HG02885 (cell line): Measurements from ENCODE around the gene ODAD2.
A peak's percentile ranks its signal among the peaks of the same experiment; 100 is the strongest.
"Not testable (repeated sequence)": the region's sequence is repeated elsewhere in the genome, so short reads cannot be mapped to it uniquely, and the experiment has no call there.

ENCODE experiments used
- ATAC-seq: cut with Tn5 transposase; IDR thresholded peaks from one replicate; pipeline ENCODE4 v1.9.1; 2021; ENCODE audit warnings: mild to moderate bottlenecking; ENCODE audit not compliant: unreplicated experiment, poor library complexity

ODAD2 gene

DNA sequence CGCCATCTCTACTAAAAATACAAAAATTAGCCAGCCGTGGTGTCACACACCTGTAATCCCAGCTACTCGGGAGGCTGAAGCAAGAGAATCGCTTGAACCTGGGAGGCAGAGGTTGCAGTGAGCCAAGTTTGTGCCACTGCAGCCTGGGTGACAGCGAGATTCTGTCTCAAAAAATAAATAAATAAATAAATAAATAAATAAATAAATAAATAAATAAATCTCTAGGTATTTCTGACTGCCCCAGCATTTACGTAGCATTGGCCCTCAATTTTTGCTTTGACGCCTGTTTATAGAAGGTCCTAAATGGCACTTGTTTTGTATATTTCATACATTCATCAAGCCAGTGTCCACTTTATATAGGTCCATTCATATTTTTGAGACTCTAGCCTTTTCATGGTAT, 28.9 kb downstream of the ODAD2 start:
- ATAC-seq, result not testable (repeated sequence)

DNA sequence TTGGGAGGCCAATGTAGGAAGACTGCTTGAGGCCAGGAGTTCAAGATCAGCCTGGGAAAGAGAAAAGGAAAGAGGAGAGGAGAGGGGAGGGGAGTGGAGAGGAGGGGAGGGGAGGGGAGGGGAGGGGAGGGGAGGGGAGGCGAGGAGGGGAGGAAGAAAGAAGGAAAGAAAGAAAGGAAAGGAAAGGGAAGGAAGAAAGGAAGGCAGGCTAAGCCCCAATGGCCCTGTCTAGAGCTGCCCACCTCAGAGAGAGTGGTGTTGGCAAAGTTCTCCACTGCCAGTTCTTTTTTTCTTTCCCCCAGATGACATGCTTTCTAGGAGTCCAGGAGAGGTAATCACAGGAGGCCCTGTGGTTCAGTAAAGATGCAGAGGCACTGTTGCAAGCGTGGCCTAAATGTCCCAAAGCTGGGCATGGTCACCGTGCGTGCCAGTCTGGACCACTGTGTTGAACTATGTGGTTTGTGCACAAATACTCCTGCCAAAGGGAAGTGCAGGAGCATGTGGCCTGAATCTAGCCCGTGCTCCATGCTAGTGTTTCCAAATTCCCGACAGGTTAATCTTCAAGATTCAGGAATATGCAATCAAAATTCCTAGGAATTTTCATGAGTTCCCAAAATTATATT, 39.7 kb downstream of the ODAD2 start:
- no peak for ATAC-seq

DNA sequence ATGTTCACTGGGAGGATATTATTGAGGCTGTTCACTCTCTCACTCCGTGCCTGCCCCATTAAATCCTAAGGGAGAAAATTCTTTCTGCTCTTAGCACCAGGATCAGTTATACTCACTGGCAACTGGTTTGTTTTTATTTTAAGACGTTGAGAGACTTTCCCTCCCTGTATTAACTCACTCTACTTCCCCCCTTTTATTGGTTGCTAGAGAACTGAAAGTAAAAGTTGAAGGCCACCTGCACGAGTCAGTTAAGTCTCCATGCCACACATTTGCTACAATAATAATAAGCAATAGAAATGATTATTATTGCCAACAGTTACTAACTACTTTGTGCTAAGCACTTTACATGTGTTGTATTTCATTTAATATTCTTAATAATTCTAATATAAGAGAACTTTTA, 40.5 kb downstream of the ODAD2 start:
- ATAC-seq, result peak; percentile 87

GRCh38 chr10:27950242-27950564, 48.7 kb downstream of the ODAD2 start:
- no peak for ATAC-seq

GRCh38 chr10:27949528-27950241, 49.2 kb downstream of the ODAD2 start:
- ATAC-seq, result no peak

DNA sequence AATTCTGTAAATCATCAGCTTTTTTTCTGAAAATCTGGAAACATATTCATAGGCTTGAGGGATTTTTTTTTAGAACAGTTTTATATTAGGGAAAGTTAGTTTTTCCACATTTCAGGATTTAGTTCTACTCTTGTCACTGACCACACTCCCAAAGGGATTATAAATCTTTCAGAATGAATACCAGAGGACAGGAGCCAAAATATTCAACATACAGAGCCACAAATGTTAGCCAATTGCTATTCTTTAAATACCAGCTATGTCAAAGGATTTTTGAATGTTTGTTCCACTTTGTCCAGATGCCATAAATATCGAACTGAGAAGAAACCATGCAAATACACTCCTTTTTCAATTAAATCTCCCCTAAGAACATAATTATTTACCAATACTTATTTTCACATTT, 50.7 kb downstream of the ODAD2 start:
- ATAC-seq, result no peak

- ATAC-seq, result no peak
These were observed 51.3 kb downstream of the ODAD2 start for GRCh38 chr10:27947540-27947939.

DNA sequence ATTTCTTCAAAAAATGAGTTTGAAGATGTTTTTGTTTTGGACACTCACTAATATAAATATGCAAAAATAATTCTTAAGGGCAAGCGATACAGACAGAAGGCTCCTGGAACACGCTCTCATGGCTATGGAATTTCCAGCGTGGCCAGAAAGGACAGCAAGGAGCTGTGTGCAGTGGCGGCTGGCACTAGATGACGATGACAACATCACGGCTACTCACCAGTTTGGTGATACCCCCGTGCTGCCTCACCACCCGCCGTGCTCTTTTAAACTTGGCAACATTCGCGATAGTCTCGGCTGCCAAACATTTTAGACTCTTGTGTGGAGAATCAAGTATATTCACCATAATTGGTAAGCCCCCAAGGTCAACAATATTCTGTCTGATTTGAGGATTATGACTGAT, 54.9 kb downstream of the ODAD2 start:
- no peak for ATAC-seq

- ATAC-seq, result no peak
These were observed 84.0 kb downstream of the ODAD2 start for GRCh38 chr10:27914888-27915287.

- no peak for ATAC-seq
These were observed 86.6 kb downstream of the ODAD2 start for GRCh38 chr10:27912231-27912630.

DNA sequence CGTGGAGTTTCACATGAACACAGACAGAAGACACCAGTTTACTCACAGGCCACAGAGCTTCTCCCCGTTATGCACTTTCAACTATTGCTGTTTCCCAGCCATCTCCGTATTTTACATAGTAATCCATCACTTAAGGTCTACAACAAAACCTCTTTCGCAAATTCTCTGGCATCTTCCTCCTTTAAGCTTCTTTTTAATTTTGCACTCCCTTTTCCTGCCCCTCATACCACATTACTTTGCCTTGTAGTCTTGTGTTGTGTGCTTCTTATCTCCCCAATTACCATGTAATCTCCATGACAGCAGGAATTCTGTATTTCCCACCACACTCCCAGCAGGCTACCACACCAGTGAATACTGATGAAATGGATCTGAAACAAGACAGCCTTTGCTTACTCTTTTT, 87.3 kb downstream of the ODAD2 start:
- no peak for ATAC-seq

DNA sequence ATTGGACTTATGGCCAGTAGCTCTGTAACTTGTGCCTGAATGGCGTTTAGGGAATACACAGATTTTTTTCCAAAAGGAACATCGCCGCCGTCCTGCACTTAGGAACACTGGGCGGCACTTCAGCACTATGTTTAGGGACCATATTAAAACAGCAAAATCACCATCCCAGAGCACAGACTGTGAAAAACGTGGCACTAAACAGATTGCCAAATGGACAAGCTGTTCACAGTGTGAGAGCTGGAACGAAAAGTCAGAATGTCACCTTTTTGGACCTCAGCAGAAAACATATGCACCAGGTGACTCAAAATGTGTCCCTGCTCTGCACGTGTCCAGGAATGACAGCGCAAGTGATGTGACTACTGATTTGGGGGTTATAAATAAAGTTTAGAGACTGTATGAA, 87.9 kb downstream of the ODAD2 start:
- ATAC-seq, result no peak

GRCh38 chr10:27908231-27908630, 90.6 kb downstream of the ODAD2 start:
- no peak for ATAC-seq

- ATAC-seq, result not testable (repeated sequence)
These were observed 99.4 kb downstream of the ODAD2 start for GRCh38 chr10:27899485-27899884.

DNA sequence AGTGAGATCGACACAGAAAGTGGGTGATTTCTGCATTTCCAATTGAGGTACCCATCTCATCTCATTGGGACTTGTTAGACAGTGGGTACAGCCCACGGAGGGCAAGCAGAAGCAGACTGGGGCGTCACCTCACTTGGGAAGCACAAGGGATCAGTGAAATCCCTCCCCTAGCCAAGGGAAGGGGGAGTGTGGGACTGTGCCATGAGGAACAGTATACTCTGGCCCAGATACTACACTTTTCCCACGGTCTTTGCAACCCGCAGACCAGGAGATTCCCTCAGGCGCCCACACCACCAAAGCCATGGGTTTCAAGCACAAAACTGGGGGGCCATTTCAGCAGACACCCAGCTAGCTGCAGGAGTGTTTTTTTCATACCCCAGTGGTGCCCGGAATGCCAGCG, 99.8 kb downstream of the ODAD2 start:
- no peak for ATAC-seq

- no peak for ATAC-seq
These were observed 105.4 kb downstream of the ODAD2 start for GRCh38 chr10:27893358-27893954.

DNA sequence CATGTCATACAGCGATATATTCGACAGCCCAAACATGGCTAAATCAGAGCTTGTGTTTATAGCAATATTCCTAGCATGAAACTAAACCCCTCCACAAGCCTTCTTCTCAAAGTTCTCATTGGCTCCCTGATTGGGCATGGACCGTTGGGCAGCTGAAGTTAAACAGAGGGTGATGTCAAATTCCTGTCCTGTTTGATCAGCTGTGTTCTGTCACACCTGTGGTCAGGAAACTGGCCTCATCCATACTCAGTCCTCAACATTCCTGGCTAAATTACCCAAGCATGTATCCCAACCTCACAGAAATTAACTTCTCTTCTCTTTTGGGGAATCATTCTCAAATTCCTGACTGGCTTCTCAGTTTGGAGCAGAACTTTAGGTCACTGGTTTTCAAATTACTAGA, 107.9 kb downstream of the ODAD2 start:
- no peak for ATAC-seq

DNA sequence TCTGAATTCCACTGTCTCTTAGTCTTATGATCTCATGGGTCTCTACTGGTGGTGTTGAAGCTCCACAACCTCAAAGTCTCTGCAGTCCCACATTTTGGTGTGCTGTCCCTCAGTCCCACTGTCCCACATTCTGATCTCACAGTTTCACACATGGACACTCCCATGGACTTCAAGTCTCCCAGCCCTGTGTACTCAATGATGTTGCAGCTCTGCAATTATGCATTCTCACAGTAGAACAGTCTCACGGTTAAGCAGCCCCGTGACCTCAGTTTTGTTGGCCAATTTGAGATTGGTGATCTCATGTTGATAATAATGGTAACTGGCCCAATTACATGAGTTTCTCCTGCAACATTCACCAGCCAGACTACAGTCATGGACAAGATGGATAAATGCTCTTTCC, 109.4 kb downstream of the ODAD2 start:
- ATAC-seq, result no peak

DNA sequence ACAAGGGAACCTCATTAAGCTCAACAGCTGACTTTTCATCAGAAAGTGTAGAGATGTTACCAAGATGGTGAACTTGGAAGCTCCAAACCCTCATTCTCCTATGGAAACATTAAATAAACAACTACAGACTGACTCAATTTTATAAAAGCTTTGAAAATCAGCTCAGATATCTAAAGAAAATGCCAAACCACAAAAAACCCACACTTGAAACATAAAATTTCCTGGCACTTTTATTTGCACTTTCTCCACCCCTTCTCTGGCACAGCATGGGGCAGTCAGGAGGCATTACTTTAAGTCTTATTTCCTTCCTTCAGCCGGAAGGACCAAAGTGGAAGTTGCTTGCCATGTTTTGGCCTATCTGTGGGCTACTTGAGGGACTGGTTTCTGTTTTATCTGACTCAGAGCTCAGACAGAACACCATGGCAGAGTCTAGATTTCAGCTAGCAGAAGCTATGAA, 114.7 kb downstream of the ODAD2 start:
- no peak for ATAC-seq

DNA sequence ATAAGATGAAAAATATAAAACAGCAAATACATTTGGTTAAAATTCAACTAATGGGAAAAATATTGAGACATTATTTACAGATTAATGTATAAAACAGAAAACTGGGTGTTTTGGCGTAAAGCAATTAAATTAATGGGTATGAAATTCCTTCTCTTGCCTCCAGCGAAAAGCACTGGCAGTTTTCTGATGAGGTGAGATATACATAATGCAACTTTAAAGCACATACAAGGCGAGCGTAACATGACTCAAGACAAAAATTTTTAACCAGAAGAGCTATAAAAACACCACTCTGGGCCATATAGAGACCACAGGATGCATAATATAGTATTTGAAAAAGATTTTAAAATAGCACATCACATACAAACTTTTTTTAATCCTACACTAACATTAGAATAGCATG, 120.6 kb downstream of the ODAD2 start:
- no peak for ATAC-seq

DNA sequence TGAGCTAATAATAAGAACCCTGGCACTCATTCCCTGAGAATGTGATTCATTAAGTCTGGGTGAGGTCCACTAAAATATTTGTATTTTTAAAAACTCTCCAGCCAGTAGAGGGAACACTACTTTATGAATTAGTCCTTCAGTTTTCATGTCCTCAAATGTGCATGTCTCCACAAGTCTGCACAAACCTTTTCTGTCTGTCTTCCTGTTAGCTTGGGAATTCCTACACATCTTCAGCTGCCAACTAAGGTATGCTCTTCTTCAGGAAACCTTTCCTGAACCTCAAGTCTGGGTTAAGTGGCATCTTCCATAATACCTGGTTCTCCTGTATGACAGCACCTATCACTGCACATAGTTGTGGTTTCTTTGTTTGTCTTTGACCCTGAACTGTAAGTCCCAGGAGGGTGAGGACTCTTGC, 133.7 kb downstream of the ODAD2 start:
- ATAC-seq, result no peak

DNA sequence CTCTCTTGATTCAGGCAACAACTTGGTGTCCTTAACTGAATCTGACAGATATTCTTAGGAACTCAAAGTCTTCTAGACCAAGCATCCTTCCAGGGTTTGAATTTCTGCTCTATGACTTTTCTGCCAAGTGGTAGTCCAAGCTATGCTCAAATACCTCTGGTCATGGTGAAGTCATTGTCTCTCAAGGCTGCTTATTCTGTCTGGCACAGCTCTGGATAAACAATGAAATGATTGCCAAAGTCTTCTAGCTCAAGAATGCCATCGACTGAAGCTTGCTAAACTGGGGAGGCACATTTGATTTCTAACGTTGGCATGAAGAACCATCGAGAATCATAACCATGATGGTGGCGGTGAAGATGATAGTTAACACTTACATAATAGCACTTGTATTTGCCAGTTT, 137.1 kb downstream of the ODAD2 start:
- ATAC-seq, result no peak
